GM12878 (cell line): ENCODE measurements around the gene AP3B2. TPM values are rescaled to one million over a fixed set of nuclear protein-coding genes. Genes with fewer than 3 reads are reported as not detected.

Experiments
- ATAC-seq: fragments of 200-7000 bp; cut with Tn5 transposase; 3 replicates; pipeline ENCODE4 v1.9.1; 2020; ENCODE audit warnings: mild to moderate bottlenecking, moderate library complexity
- BruUV-seq: library from RNA; stranded (reverse); fragments of 400-500 nt; replicated peaks from 2 replicates; lab custom pipeline; 2021; lab: Mats Ljungman, UMichigan
- CTCF ChIA-PET: fragments of 300-600 bp; sonication (Branson Sonifier 250); formaldehyde crosslinking; extraction: SDS; loops from one replicate; lab custom pipeline; 2021; ENCODE audit warnings: inconsistent platforms; lab: Yijun Ruan, JAX
- POLR2A ChIA-PET: fragments of 350-600 bp; formaldehyde crosslinking; extraction: SDS; loops from one replicate; lab custom pipeline; 2021; ENCODE audit warnings: inconsistent platforms; lab: Charles Lee
- RAD21 ChIA-PET: fragments of 300-600 bp; sonication (Branson Sonifier 250); formaldehyde crosslinking; loops from one replicate; lab custom pipeline; 2023; ENCODE audit warnings: antibody characterized with exemption; ENCODE audit not compliant: unreplicated experiment; lab: Charles Lee
- SMC1A ChIA-PET: fragments of 300-600 bp; sonication (Branson Sonifier 250); formaldehyde crosslinking; loops from one replicate; lab custom pipeline; 2023; ENCODE audit not compliant: unreplicated experiment, uncharacterized antibody; lab: Charles Lee
- DNase-seq: peaks from one replicate; pipeline ENCODE4 v3.0.0-alpha.2; 2011; ENCODE audit warnings: low read depth, low spot score
- FAIRE-seq: peaks from 3 replicates; lab custom pipeline; 2011; peaks lifted over from hg19 to GRCh38; lab: Jason Lieb, UNC
- H2AFZ ChIP-seq: 2 replicates; pipeline ENCODE4 v1.6.0; 2011; ENCODE audit warnings: low read depth, low read length, control low read depth; ENCODE audit not compliant: control insufficient read depth
- H3K27ac ChIP-seq: 2 replicates; pipeline ENCODE4 v1.5.1; 2011; ENCODE audit warnings: control low read depth; ENCODE audit not compliant: control insufficient read depth, insufficient read depth
- H3K27me3 ChIP-seq, 2 experiments: replicated peaks in 1 of 2; 2 replicates each; pipeline versions ENCODE4 v1.6.0 to v1.6.1; 2011; ENCODE audit warnings: low read length in 1 of 2; ENCODE audit not compliant: control insufficient read depth in 2 of 2, insufficient read depth in 2 of 2
- H3K36me3 ChIP-seq, 2 experiments: 2 replicates each; pipeline ENCODE4 v1.5.1; 2011; ENCODE audit warnings: low read length in 1 of 2; ENCODE audit not compliant: control insufficient read depth in 2 of 2, insufficient read depth in 2 of 2
- H3K4me1 ChIP-seq: 2 replicates; pipeline ENCODE4 v1.6.1; 2011; ENCODE audit warnings: mild to moderate bottlenecking, low read length, moderate library complexity, mixed read lengths; ENCODE audit not compliant: control insufficient read depth, insufficient read depth
- H3K4me2 ChIP-seq: 2 replicates; pipeline ENCODE4 v1.6.0; 2011; ENCODE audit warnings: control low read depth; ENCODE audit not compliant: control insufficient read depth, insufficient read depth
- H3K4me3 ChIP-seq: fragments of 200-600 bp; sonication (generic); 2 replicates; pipeline ENCODE4 v1.5.1; 2016
- H3K79me2 ChIP-seq: 2 replicates; pipeline ENCODE4 v1.6.0; 2011; ENCODE audit warnings: low read length; ENCODE audit not compliant: control insufficient read depth, insufficient read depth
- H3K9ac ChIP-seq: 2 replicates; pipeline ENCODE4 v1.8.0; 2011; ENCODE audit warnings: low read length, control low read depth, mixed read lengths; ENCODE audit not compliant: control insufficient read depth, insufficient read depth
- H3K9me3 ChIP-seq: replicated peaks from 3 replicates; pipeline ENCODE4 v1.5.1; 2011; ENCODE audit warnings: mild to moderate bottlenecking, low read length; ENCODE audit not compliant: control insufficient read depth, insufficient read depth
- H4K20me1 ChIP-seq: 2 replicates; pipeline ENCODE4 v1.6.0; 2011; ENCODE audit not compliant: control insufficient read depth, insufficient read depth
- BHLHE40 ChIP-seq, 2 experiments: fragments of 450-650 bp in 1 of 2; IDR thresholded peaks; 2 replicates each; pipeline ENCODE4 v1.6.1; 2011 to 2017; ENCODE audit warnings: low read depth in 2 of 2, borderline replicate concordance in 1 of 2, improper control_type of control experiment in 1 of 2, low read length in 1 of 2, mild to moderate bottlenecking in 1 of 2
- E2F4 ChIP-seq: IDR thresholded peaks from 2 replicates; pipeline ENCODE4 v1.6.1; 2012; ENCODE audit warnings: low read depth, low read length, improper control_type of control experiment
- EGR1 ChIP-seq, 2 experiments: IDR thresholded peaks; 1 replicate in 1 of 2; 2 replicates in 1 of 2; pipeline ENCODE4 v1.6.1; 2011 to 2012; ENCODE audit warnings: low read depth in 2 of 2, low read length in 2 of 2, borderline replicate concordance in 1 of 2, mild to moderate bottlenecking in 1 of 2, moderate library complexity in 1 of 2
- IKZF1 ChIP-seq: fragments of 450-650 bp; conservative IDR thresholded peaks from 2 replicates; pipeline ENCODE4 v1.6.1; 2017; ENCODE audit warnings: antibody characterized with exemption, mild to moderate bottlenecking
- SUPT20H ChIP-seq: IDR thresholded peaks from 2 replicates; pipeline ENCODE4 v1.6.1; 2011; ENCODE audit warnings: low read depth, mild to moderate bottlenecking, low read length, moderate library complexity, borderline replicate concordance; ENCODE audit not compliant: control insufficient read depth
- SUZ12 ChIP-seq: fragments of 200-600 bp; sonication (generic); IDR thresholded peaks from one replicate; pipeline ENCODE4 v1.6.1; 2018; ENCODE audit warnings: antibody characterized with exemption, mild to moderate bottlenecking; ENCODE audit not compliant: unreplicated experiment
- USF1 ChIP-seq: IDR thresholded peaks from 2 replicates; pipeline ENCODE4 v1.6.1; 2011; ENCODE audit warnings: borderline replicate concordance, low read depth, mild to moderate bottlenecking, moderate library complexity, mixed read lengths, low read length; ENCODE audit not compliant: insufficient read depth; ENCODE audit errors: extremely low read length
- ZNF622 ChIP-seq: fragments of 450-650 bp; IDR thresholded peaks from 2 replicates; pipeline ENCODE4 v1.6.1; 2017; ENCODE audit warnings: mild to moderate bottlenecking, inconsistent platforms
- WGBS: methylation state at CpG from one replicate; pipeline ENCODE4 v1.1.6; 2016; ENCODE audit warnings: low lambda C conversion rate; ENCODE audit not compliant: insufficient replicate concordance, insufficient coverage; ENCODE audit errors: missing lambda C conversion rate; 5-methylcytosine and 5-hydroxymethylcytosine counted together
- in situ Hi-C: fragments of 300-500 bp; cut with MboI; formaldehyde crosslinking; loops from 9 replicates; pipeline ENCODE4 v1.14.3; 2018; ENCODE audit warnings: mixed read lengths
- intact Hi-C: fragments of 100-400 bp; cut with micrococcal nuclease; formaldehyde crosslinking; loops from one replicate; pipeline ENCODE4 v1.14.2; 2022; ENCODE audit not compliant: unreplicated experiment
- polyA plus RNA-seq, 11 experiments: library from polyadenylated mRNA; depleted of rRNA in 4 of 11; unstranded in 6 of 11; stranded (reverse) in 5 of 11; fragments of >200 nt; fragmentation: Nextera tagmentation in 4 of 11; fragmentation: Illumina TruSeq in 1 of 11; extraction: Ambion mirVana in 4 of 11; extraction: Trizol in 1 of 11; gene quantifications; 1 replicate in 1 of 11; 2 replicates in 10 of 11; pipeline versions ENCODE4 v1.2.1 to v1.2.3, GENCODE V29; 2011 to 2016; ENCODE audit warnings: inconsistent platforms in 2 of 11, missing spikeins in 2 of 11, low read depth in 1 of 11
- total RNA-seq, 4 experiments: library from RNA; depleted of rRNA in 3 of 4; stranded (reverse); fragments of >200 nt in 3 of 4; fragmentation: Illumina TruSeq in 1 of 4; extraction: Trizol in 1 of 4; gene quantifications; 2 replicates each; pipeline versions ENCODE4 v1.2.1 to v1.2.3, GENCODE V29; 2013 to 2021

AP3B2 gene
- total and polyA plus RNA-seq, 10 of the 15 experiments (the other 5 are each of a cell fraction or from before 2014, with no cell fraction given): not detected

- Histone ChIP-seq H2AFZ (peak within 1 kb of the TSS; percentile 51), H3K27me3 (peaks cover 0 to 10% of the 10 kb centered on the region in 2 experiments; a peak in 3 of 4 replicates), H3K4me2 (peak within 1 kb of the TSS; percentile 44; the same call in 1 of the 2 replicates), H3K9ac (no peak within 1 kb of the TSS), H3K27ac (no peak within 1 kb of the TSS), H3K79me2 (no peaks in the 10 kb centered on the region), H3K4me3 (peak within 1 kb of the TSS; percentile 47; the same call in 1 of the 2 replicates), H3K4me1 (peaks cover 4% of the 10 kb centered on the region; the same call in 1 of the 2 replicates)
- BruUV-seq: no TSS peak
- ChIA-PET CTCF (no interaction called here), SMC1A (no interaction called here), RAD21 (no interaction called here)
- intact Hi-C loops: no loop called here
- peak; percentile 22; the same call in 1 of the 3 replicates for ATAC-seq
- WGBS: 22% methylated on average over 82 of the region's 96 CpGs
- TF ChIP-seq EGR1 (IDR thresholded peaks at IDR 0.05; ENCODE audit: borderline replicate concordance in 1 of 2, low read depth in 2 of 2, low read length in 2 of 2): peak in 1 of 2 experiments; percentile 73; a peak in 2 of 3 replicates
- TF ChIP-seq IKZF1: 0 out of 2 replicates have a peak, but pooled peaks have one; percentile 12
- no peak for TF ChIP-seq ZNF622
- TF ChIP-seq SUZ12: peak; percentile 57
- no peak for TF ChIP-seq E2F4
- TF ChIP-seq BHLHE40 (IDR thresholded peaks at IDR 0.05; ENCODE audit: borderline replicate concordance in 1 of 2, low read depth in 2 of 2, low read length in 1 of 2): peak; percentile 30 to 89; a peak in 2 of 4 replicates
- TF ChIP-seq SUPT20H: no peak
- TF ChIP-seq USF1: peak; percentile 75
- TF ChIP-seq, all 136 proteins: peak for 5
- in situ Hi-C loops: no loop called here
- POLR2A ChIA-PET: no interaction called here
- no peaks in the 10 kb centered on the region; the same call in 2 of the 3 replicates for H3K9me3 ChIP-seq
- H3K36me3 ChIP-seq: no peaks in the 10 kb centered on the region
- FAIRE-seq: no peak
- no peaks in the 10 kb centered on the region for H4K20me1 ChIP-seq
- DNase-seq: no peak
Measured at GRCh38 chr15:82647045-82647834, 62.4 kb downstream of the AP3B2 start, which contains the start of gene CPEB1. Gene CPEB1, minus strand, starts transcription at chr15:82647363. Its CDS starts 18,904 bp downstream, at chr15:82628459.
